Measurements from ENCODE around the gene LBR.

DNA sequence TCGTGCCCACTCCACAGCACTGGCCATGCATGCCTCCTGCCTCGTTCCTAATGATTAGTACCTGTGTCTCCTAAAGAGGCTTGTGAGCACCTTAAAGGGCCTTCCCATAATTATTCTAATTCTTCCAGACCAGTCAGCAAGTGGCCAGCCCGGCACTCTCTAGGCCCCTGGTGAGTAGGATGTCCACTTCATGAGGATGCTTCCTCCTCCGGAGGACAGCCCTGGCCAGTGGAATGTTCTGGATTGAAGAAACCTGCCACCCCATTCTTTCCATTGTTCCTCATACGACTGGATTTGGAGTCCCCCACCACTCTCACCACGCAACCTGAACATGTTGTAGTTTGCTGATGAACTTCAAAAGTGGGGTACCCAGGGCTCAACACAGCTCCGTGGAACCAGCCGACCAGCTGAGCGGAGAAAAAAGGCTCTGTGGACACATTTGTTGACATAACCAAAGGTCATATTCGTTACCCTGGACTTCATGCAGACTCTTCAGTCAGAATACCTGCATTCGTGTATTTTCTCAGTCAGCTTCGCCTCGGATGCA lies 46.7 kb upstream of the LBR start:
- no peak for TF ChIP-seq ZNF274 (IDR thresholded peaks at IDR 0.05; ENCODE audit: low read depth, low read length)
- TF ChIP-seq SUZ12 (IDR thresholded peaks at IDR 0.05; ENCODE audit: extremely low read depth, insufficient read depth, insufficient read length): no peak

All from NT2/D1 (cell line).